Lung (tissue), 12 donors: ENCODE data around the gene CAMK2D. TPM values are rescaled to one million over a fixed set of nuclear protein-coding genes. Genes with fewer than 3 reads are reported as not detected.

Experiments used
- ATAC-seq: fragments of 200-7000 bp; cut with Tn5 transposase; one replicate; pipeline ENCODE4 v1.9.1; 2020; ENCODE audit warnings: moderate number of reproducible peaks; ENCODE audit not compliant: insufficient read depth, low FRiP score
- DNase-seq, 3 donors: peaks; one replicate each; pipeline ENCODE4 v3.0.0-alpha.2; 2013 to 2017
- H3K27ac ChIP-seq, 2 donors: one replicate each; pipeline ENCODE4 v1.5.1; 2013; ENCODE audit warnings: mild to moderate bottlenecking in 2 of 2, moderate library complexity in 2 of 2, control low read depth in 1 of 2, inconsistent platforms in 1 of 2, low read depth in 1 of 2, low read length in 1 of 2
- H3K27me3 ChIP-seq, 3 donors: one replicate each; pipeline ENCODE4 v1.5.1; 2013; ENCODE audit warnings: low read length in 2 of 3; ENCODE audit not compliant: control insufficient read depth in 3 of 3, insufficient read depth in 3 of 3
- H3K36me3 ChIP-seq, 4 donors: one replicate each; pipeline ENCODE4 v1.5.1; 2013; ENCODE audit warnings: low read length in 4 of 4, mild to moderate bottlenecking in 1 of 4, moderate library complexity in 1 of 4; ENCODE audit not compliant: control insufficient read depth in 4 of 4, insufficient read depth in 4 of 4
- H3K4me1 ChIP-seq, 5 donors: one replicate each; pipeline ENCODE4 v1.5.1; 2013; ENCODE audit warnings: low read length in 5 of 5, mild to moderate bottlenecking in 2 of 5, moderate library complexity in 1 of 5; ENCODE audit not compliant: control insufficient read depth in 5 of 5, insufficient read depth in 5 of 5
- H3K4me3 ChIP-seq: one replicate; pipeline ENCODE4 v1.5.1; 2013; ENCODE audit warnings: mild to moderate bottlenecking, control low read depth, moderate library complexity
- H3K9ac ChIP-seq, 2 donors: one replicate each; pipeline ENCODE4 v1.5.1; 2013; ENCODE audit warnings: low read length in 2 of 2, control low read depth in 1 of 2; ENCODE audit not compliant: insufficient read depth in 1 of 2
- H3K9me3 ChIP-seq, 4 donors: one replicate each; pipeline ENCODE4 v1.5.1; 2013; ENCODE audit warnings: low read length in 3 of 4, mild to moderate bottlenecking in 1 of 4, moderate library complexity in 1 of 4; ENCODE audit not compliant: control insufficient read depth in 4 of 4, insufficient read depth in 3 of 4
- WGBS, 2 donors: extraction: QIAGEN DNeasy Blood & Tissue Kit; methylation state at CpG; one replicate each; pipeline ENCODE4 v1.1.7; 2013; 5-methylcytosine and 5-hydroxymethylcytosine counted together
- polyA plus RNA-seq, 2 donors: library from polyadenylated mRNA; stranded (reverse); fragments of 200-250 nt; gene quantifications; one replicate each; pipeline ENCODE4 v1.2.1, GENCODE V29; 2013
- total RNA-seq, 2 donors: library from RNA; depleted of rRNA in 1 of 2; stranded (reverse); fragments of >200 nt in 1 of 2; gene quantifications; one replicate each; pipeline ENCODE4 v1.2.1, GENCODE V29; 2014 to 2021
- TF ChIP-seq, protein P1 (sequence below): IDR thresholded peaks from 2 replicates; pipeline ENCODE4 v1.5.1; 2012; ENCODE audit warnings: mild to moderate bottlenecking; ENCODE audit errors: control extremely low read depth, extremely low read depth
- donor health status: control.
- donor health status: control.
- donor health status: Bipolar disorder and iron deficiency.
- donor health status: healthy.
- donor health status: DM: yes; HTN: yes; CAD: no.

CAMK2D gene
- total and polyA plus RNA-seq, 4 donors, result 11.9 to 98.2 (median 36.6) TPM

DNA sequence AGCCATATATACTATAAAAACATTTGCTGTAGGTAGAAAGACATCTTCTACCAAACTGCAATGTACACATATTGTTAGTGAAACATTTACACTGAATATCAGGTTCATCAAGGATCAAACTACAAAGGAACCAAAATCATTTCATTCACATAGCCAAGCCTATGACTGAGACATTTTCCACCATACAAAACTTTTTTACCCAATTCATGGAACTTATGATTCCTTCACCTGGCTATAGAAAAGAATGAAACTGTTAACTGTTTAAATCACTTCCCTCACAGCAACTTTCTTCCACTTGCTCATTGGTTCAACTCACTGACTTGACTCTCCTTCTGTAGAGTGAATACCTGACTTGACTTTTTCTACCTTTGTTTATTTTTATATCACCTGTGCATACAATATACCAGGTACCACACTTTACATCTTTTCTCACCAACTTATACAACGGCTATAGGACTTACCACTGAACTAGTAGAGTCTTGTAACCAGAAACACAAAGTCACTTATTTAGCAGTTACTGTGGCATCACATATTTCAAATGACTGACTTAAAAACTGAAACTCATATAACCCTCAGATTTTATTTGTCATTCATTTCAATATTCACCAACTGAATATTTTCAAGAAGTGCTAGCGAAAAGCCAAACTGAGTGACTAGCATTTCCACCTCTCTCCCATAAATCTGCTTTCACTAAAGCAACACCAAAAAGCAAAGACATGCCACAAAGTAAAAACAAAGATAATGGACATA lies 30.9 kb downstream of the CAMK2D start:
- Histone ChIP-seq H3K9me3 (no peaks in the 10 kb centered on the region), H3K27me3 (no peaks in the 10 kb centered on the region), H3K9ac (no peak overlapping the region), H3K27ac (no peak overlapping the region), H3K36me3 (no peaks in the 10 kb centered on the region), H3K4me3 (no peak overlapping the region), H3K4me1 (peaks cover 0 to 24% (median 4%) of the 10 kb centered on the region in 5 donors)
- TF ChIP-seq, protein P1, sequence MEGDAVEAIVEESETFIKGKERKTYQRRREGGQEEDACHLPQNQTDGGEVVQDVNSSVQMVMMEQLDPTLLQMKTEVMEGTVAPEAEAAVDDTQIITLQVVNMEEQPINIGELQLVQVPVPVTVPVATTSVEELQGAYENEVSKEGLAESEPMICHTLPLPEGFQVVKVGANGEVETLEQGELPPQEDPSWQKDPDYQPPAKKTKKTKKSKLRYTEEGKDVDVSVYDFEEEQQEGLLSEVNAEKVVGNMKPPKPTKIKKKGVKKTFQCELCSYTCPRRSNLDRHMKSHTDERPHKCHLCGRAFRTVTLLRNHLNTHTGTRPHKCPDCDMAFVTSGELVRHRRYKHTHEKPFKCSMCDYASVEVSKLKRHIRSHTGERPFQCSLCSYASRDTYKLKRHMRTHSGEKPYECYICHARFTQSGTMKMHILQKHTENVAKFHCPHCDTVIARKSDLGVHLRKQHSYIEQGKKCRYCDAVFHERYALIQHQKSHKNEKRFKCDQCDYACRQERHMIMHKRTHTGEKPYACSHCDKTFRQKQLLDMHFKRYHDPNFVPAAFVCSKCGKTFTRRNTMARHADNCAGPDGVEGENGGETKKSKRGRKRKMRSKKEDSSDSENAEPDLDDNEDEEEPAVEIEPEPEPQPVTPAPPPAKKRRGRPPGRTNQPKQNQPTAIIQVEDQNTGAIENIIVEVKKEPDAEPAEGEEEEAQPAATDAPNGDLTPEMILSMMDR, result no peak
- ATAC-seq (no peak), DNase-seq (no peak)
- 95 to 96% methylated on average over 2 of the region's 2 CpGs for WGBS, 2 donors

DNA sequence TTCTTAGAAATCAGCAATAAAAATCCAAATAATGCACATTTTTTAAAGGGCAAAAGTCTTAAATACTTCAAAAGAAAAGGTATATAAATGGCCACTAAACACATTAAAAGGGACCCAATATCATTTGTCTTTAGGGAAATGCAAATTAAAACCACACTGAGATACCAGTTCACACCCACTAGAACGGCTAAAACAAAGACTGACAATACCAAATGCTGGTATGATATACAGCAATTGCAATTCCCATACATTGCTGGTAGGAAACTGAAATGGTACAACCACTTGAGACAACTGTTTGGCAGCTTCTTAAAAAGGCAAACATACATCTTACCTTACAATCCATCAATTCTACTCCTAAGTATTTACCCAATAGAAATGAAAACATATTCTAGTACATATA lies 33.7 kb downstream of the CAMK2D start:
- Histone ChIP-seq H3K9ac (no peak overlapping the region), H3K9me3 (no peaks in the 10 kb centered on the region), H3K27me3 (no peaks in the 10 kb centered on the region), H3K27ac (no peak overlapping the region), H3K4me3 (no peak overlapping the region), H3K4me1 (peaks cover 0 to 21% (median 4%) of the 10 kb centered on the region in 5 donors), H3K36me3 (no peaks in the 10 kb centered on the region)
- 72 to 84% methylated on average over 1 of the region's 1 CpG for WGBS, 2 donors
- no peak for DNase-seq
- TF ChIP-seq, protein P1, result no peak
- no peak for ATAC-seq

DNA sequence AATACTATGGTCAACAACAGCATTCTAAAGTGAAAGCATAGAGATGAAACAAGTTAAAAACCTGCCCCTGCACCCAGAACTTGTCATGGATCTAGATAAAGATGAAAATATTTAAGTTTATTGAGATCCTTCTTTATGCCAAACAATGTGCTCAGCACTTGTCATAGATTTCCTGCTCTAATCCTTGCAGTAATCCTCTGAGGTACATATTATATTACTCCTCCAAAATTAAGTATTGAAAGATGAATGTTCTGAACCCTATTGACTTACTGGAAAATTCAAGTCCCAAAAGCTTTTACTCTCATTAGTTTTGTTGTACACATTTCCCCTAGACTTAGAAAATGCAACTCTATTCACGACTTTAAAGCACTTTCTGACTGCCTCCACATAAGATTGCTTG lies 35.6 kb downstream of the CAMK2D start:
- ATAC-seq (no peak), DNase-seq (no peak)
- Histone ChIP-seq H3K27ac (no peak overlapping the region), H3K4me3 (no peak overlapping the region), H3K36me3 (no peaks in the 10 kb centered on the region), H3K9me3 (no peaks in the 10 kb centered on the region), H3K4me1 (peaks cover 0 to 27% (median 4%) of the 10 kb centered on the region in 5 donors), H3K27me3 (no peaks in the 10 kb centered on the region), H3K9ac (no peak overlapping the region)
- WGBS, 2 donors, result 85 to 93% methylated on average over 1 of the region's 1 CpG
- TF ChIP-seq, protein P1, result no peak
